GM12865 (cell line): Measurements from ENCODE around the gene TAF6.
"Not testable (repeated sequence)": the region's sequence is repeated elsewhere in the genome, so short reads cannot be mapped to it uniquely, and the experiment has no call there.

Source experiments
- DNase-seq: peaks from one replicate; pipeline ENCODE4 v3.0.0; 2010; ENCODE audit warnings: low read depth
- H3K4me3 ChIP-seq: 2 replicates; pipeline ENCODE4 v1.5.1; 2011; ENCODE audit warnings: mild to moderate bottlenecking, low read depth, low read length, control low read depth
- TF ChIP-seq, protein P1 (sequence below): IDR thresholded peaks from 2 replicates; pipeline ENCODE4 v1.5.1; 2011; ENCODE audit warnings: low read length, control low read depth, low read depth, inconsistent platforms; ENCODE audit not compliant: insufficient read depth; ENCODE audit errors: missing control alignments

TAF6 gene

DNA sequence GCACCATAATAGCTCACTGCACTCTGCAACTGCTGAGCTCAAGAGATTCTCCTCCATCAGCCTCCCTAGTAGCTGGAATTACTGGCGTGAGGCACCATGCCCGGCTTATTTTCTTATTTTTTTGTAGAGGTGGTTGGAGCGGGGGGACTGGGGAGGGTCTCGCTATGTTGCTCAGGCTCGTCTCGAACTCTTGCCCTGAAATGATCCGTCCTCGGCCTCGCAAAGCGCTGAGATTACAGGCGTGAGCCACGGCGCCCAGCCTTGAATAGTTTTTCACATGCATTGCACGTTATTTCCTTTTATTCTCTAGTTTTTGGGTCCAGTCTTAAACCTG is 29.0 kb upstream of the TAF6 start:
- H3K4me3 ChIP-seq = peak overlapping the region; percentile 69
- DNase-seq = no peak
- TF ChIP-seq, protein P1, sequence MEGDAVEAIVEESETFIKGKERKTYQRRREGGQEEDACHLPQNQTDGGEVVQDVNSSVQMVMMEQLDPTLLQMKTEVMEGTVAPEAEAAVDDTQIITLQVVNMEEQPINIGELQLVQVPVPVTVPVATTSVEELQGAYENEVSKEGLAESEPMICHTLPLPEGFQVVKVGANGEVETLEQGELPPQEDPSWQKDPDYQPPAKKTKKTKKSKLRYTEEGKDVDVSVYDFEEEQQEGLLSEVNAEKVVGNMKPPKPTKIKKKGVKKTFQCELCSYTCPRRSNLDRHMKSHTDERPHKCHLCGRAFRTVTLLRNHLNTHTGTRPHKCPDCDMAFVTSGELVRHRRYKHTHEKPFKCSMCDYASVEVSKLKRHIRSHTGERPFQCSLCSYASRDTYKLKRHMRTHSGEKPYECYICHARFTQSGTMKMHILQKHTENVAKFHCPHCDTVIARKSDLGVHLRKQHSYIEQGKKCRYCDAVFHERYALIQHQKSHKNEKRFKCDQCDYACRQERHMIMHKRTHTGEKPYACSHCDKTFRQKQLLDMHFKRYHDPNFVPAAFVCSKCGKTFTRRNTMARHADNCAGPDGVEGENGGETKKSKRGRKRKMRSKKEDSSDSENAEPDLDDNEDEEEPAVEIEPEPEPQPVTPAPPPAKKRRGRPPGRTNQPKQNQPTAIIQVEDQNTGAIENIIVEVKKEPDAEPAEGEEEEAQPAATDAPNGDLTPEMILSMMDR = no peak

DNA sequence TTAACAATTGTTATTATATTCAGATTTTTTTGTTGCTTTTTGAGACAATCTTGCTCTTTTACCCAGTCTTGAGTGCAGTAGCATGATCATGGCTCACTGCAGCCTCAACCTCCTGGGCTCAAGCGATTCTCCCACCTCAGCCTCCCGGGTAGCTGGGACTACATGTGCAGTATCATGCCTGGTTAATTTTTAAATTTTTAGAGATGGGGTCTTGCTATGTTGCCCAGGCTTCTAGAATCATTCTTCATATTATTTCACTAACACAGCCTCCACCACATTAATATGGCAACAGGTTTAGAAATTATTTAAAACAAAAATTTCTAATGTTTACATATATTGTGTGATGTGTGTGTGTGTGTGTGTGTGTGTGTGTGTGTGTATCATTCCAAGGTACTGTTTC is 28.1 kb upstream of the TAF6 start:
- TF ChIP-seq, protein P1 = no peak
- DNase-seq = no peak
- no peak overlapping the region for H3K4me3 ChIP-seq

DNA sequence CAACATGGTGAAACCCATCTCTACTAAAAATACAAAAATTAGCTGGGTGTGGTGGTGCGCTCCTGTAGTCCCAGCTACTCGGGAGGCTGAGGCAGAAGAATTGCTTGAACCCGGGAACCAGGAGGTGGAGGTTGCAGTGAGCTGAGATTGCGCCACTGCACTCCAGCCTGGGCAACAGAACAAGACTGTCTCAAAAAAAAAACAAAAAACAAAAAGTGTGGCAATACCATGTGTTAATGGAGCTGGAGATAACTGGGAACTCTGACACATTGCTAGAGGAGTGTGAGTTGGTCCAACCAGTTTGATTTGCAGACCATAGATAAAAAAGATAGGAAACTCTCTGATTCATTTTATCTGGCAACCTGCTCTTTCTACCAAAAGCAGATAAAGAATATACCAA is 27.2 kb upstream of the TAF6 start:
- H3K4me3 ChIP-seq, DNase-seq: not testable (repeated sequence)

DNA sequence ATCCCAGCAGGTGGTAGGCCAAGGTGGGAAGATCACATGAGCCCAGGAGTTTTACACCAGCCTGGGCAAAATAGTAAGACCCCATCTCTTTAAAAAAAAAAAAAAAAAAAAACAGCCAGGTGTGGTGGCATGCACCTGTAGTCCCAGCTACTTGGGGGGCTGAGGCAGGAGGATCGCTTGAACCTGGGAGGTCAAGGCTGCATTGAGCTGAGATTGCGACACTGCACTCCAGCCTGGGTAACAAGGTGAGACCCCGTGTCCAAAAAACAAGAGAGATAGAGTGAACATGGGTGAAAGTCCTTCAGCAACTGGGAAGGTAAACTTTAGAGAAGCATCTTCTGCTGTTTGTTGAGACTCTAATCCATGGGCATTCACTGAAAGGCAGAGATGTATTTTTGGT is 23.3 kb upstream of the TAF6 start:
- DNase-seq = no peak
- TF ChIP-seq, protein P1 = no peak
- H3K4me3 ChIP-seq = no peak overlapping the region

DNA sequence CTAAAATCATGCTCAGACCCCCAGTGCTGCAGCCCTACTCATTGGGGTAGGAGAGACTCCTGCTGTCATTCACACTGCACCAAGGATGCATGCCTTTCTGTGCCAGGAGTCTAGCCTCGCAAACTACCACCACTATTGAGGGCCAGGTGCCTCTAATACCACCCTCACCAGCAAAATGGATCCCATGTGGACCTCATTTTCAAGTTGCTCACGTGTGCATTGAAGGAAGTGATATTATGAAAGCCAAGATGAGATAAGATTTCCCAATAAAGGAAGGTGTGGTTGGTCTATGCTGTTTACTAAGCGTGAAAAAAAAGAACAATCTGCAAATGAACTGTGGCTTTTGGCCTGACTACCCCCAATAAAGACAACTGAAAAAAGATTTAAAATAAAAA is 22.4 kb upstream of the TAF6 start:
- no peak for DNase-seq
- TF ChIP-seq, protein P1 = no peak

DNA sequence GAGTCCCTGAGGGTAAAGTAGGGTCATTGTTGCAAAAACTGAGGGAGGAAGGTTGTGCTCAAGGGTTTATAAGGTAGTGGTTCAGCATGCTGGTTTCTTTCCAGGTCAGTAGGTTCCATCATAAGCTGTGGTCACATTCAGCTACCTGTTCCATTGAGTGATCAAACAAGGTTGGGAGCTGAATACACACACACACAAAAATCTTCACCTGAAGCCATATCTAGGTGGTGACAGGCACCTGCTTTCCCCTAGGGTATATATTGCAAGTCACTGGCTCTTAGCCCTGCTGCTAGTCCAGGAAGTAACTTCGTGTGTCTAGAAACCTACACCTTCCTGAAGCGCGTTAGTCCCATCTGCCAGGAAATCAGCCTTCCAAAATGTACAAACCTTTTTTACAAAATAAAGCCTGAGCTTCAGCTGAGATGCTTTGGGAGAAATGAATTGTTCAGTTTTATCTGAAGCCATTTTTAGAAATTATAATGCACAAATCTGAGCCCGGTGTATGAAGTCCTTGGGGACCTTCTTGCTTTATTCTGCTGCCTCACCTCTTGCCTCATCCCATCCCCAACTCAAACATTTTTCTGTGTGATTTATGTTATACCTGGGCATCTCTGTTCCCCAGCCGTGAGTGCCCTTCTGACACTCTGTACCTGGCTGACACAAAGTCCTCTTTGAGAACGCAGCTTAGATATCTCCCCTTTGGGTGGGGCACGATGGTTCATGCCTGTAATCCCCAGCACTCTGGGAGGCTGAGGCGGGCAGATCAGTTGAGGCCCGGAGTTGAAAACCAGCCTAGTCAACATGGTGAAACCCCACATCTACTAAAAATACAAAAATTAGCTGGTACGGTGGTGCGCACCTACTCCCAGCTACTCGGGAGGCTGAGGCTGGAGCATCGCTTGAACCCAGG is 18.9 kb upstream of the TAF6 start:
- peak; percentile 52 for DNase-seq
- no peak overlapping the region for H3K4me3 ChIP-seq
- TF ChIP-seq, protein P1 = no peak

More for the DNA sequence above, 22.4 kb upstream of the TAF6 start:
- no peak overlapping the region for H3K4me3 ChIP-seq

DNA sequence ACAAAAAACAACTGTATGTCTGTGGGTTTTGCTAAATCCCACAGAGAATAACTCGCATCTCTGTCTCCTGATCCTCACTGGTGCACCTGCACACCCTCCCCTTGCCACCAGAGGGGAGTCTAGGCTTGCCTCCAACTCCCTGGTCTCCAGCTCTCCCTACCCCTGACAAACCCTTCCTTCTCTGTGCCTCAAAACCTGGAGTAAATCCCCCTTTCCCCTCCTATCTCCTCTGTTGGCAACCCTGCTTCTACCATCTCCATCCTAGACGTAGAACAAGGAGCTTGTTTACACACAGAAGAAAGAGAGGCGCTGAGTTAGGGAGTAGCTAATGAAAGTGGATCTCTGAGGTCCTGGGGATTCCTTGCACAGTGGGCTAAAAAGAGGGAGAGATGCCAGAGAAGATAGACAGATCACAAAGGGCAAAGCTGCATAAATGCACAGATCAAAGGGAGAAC is 13.6 kb upstream of the TAF6 start:
- peak; percentile 80 for DNase-seq
- no peak overlapping the region for H3K4me3 ChIP-seq
- TF ChIP-seq, protein P1 = peak; percentile 98
